Fibroblast of skin of scalp (primary cell): ENCODE results near the gene IFRD1.
A peak's percentile ranks its signal among the peaks of the same experiment; 100 is the strongest.

Experiments
- DNase-seq: peaks from one replicate; pipeline ENCODE4 v3.0.0-alpha.2; 2013

The IFRD1 gene

GRCh38 chr7:112487457-112488263 lies 37.4 kb downstream of the IFRD1 start:
- DNase-seq = no peak

- no peak for DNase-seq
These were observed 37.9 kb downstream of the IFRD1 start for GRCh38 chr7:112488264-112488552.

DNA sequence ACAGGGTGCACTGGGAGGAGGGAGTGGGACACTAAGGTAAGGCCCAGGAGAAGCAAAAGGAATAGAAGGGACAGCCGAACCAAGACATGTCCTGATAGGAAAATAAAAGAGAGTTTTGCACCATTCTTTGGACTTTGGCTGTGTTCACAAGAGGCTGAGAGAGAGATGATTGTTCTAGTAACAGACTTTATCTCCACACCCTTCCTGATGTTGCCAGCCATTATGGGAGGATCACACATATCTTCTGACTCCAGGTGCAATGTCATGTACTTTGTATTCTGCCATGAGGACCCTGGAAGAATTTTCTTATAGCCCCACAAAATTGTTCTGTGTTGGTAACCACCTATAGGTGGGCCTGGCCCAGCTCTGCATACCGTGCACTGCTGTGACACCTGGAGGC lies 41.9 kb downstream of the IFRD1 start:
- DNase-seq = no peak

DNA sequence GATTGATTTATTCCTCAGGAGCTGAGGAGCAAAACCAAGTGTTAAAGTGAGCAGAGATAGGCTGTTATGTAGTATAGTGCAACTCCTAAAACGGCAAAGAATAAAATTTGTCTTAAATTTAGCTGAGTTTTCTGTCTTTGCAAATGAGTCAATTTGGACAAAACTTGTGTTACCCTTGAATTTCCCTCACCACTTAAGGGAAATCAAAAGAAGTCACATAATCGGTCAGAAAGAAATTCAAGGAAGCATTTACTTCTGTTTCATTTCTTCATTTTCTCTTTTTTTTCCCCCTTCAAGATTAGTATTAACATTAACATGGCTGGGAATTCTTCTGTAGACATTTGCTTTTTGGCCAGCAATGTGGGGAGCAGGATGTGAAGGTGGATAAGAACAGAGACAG lies 44.4 kb downstream of the IFRD1 start:
- DNase-seq = no peak

DNA sequence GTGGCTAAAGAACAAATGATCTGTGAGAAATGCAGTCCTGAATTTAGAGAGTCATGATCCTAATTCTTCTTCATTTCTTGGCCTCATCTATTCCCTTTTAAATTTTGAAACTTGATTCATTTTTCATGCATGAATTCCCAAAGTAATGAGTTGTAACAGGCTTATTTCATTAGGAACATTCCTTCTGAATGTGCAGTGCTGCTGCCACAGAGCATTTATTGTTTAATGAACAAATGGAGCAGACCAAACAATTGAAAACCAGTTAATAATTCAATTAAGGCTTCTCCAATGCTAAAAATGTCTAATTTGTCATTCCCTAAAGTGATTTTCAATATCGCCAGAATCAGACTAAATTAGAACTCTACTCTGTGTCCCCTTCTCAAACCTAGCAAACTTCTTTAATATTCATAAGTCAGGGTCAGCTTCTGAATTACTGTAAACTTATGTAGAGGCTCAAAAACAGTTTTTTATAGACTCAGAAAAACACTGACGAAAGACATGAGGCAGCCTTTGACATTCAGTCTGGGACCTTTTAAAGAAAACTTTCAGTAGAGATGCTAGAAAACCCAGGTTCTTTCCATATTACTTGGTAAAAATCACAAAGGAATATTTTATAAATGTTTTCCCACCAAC lies 45.0 kb downstream of the IFRD1 start:
- DNase-seq = no peak

DNA sequence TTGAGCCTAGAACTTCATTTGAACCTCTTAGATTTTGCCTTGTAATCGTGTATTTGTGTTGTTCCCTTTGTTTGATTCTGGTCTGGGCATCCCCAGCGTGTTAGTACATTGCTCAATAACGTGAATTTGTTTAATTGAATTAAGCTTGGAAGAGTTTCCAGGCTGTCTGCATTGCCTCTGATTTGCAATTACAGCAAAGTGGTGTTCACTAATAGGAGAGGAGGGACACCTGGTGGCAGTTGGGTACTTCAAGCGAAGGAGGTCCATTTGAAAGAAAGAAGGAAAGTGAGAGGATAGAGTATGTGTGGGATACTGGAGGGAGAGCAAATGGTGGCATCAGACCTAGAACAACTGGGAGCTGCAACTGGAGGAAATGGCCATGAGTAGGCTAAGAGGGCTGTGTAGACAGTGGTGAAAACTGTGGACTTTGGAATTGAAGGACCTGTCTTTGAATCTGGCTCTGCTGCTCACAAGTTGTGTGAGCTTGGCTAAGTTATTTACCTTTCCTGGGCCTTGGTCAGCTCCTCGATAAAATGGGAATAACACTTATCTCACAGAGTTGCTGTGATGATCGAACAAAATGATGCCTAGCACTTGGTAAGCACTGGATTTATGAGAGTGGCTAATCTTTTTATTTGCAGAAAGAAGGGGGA lies 45.7 kb downstream of the IFRD1 start:
- peak; percentile 74 for DNase-seq

GRCh38 chr7:112497481-112497880 lies 47.2 kb downstream of the IFRD1 start:
- DNase-seq = no peak

DNA sequence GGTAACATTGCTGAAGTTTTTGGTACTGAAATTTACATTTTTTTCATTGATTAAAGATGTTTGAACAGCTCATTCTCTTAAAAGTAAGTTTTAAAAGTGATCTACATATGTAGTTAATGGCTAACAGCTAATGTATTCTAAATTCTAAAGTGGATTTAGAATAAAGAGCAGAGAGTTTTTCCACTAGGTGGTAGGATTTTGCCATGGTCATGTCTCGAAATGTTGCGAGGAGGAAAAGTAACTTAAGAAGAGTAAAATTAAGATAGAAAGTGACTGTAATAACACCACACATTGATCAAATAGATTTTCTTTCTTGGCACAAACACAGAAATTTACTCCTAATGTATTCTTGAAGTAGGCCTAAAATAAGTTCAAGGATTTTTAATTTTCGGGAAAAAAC lies 50.4 kb downstream of the IFRD1 start:
- peak; percentile 15 for DNase-seq

DNA sequence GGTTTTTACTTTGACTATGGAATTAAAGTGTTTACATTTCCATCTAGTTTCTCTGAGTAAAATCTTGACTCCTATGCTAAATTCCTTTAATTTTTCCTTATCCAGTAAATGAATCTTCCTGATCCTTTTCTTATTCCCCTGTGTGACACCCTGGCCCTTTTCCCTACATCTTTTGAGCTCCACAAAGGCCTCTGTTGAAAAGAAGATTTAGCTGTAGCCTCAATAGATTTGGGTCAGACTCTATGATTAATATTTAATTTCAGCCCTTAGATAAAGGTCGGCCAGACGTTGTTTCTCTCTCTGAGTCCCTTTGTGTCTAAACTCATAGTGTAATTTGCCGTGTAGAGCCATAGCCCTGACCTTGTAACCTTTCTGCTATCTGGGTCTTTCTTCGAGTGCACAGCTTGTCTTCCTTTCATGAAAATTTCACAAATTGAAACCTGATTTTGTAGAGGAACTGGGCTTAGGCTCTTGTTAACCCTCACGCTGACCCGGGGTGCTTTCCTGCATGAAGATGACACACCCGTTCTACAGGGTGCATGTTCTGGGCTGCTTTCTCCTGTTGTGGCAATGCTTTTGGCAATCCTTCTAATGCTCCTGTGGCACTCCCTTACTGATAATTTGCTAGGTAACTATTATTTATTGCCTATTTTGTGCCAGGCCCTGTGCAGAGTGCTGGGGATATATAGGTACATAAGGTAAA lies 51.7 kb downstream of the IFRD1 start:
- no peak for DNase-seq

GRCh38 chr7:112502700-112503099 lies 52.4 kb downstream of the IFRD1 start:
- DNase-seq = no peak

DNA sequence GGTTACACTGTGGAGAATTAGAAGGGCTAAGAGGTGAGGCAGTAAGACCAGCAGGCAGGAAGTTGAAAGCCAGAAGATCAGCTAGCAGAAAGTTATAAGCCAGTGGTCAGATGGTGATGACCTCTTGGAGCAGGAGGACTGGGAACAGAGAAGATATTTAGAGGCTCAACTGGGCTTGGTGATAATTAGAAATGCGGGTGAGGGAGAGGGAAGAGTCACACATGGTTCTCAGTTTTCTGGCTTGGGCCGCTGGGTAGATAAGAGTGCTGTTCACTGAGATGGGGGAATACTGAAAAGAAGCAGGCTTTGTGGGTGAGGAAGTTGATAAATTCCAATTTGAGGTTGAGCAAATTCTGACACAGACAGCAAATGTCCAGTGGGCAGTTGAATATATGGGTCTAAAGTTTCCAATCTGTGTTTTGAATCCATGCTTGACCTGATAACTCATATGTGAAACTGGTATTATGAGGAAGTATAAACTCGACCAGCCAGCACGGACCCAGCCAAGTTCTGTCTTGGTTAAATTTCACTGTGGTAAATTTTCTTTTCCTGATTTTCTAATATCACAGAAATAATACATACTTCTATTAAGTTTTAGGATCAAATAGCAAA lies 53.2 kb downstream of the IFRD1 start:
- DNase-seq = no peak

GRCh38 chr7:112504093-112504695 lies 53.9 kb downstream of the IFRD1 start:
- no peak for DNase-seq

DNA sequence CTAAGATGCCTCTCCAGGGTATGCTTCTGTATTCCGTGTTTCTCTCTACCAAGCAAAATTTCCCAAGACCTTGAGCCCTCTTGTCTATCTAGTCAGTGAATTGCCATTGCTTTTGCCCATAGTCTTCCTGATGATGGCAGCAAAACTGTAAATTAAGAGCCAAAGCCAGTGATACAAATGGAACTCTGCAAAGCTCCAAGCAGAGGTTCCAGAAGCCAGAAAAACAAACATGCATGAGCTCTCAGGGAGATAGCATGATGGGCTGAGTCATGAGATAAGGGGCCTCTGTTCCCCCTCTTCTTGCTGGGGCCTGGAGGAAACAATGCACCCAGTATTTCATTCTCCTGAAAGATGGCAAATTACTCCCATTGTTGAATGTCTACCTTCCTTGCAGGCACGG lies 55.2 kb downstream of the IFRD1 start:
- no peak for DNase-seq

GRCh38 chr7:112508404-112508803 lies 58.1 kb downstream of the IFRD1 start:
- no peak for DNase-seq

DNA sequence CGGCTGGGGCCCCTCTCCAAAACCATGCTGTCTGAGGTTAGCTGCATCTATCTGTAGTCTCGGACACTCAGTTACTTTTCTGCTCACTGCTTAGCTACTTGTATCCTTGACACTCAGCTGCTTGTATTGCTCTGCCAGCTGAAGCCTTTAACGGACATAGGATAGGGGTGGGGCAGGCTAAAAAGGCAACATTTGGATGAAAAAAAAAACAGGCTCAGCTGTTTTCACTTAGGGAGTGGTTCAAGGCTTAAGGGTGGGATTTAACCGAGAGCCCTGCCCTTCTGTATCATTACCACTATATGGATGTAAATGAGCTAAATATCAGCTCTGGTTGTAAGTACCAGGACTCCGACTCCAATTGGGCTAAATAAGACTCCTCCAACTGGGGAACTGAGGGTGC lies 59.1 kb downstream of the IFRD1 start:
- no peak for DNase-seq

DNA sequence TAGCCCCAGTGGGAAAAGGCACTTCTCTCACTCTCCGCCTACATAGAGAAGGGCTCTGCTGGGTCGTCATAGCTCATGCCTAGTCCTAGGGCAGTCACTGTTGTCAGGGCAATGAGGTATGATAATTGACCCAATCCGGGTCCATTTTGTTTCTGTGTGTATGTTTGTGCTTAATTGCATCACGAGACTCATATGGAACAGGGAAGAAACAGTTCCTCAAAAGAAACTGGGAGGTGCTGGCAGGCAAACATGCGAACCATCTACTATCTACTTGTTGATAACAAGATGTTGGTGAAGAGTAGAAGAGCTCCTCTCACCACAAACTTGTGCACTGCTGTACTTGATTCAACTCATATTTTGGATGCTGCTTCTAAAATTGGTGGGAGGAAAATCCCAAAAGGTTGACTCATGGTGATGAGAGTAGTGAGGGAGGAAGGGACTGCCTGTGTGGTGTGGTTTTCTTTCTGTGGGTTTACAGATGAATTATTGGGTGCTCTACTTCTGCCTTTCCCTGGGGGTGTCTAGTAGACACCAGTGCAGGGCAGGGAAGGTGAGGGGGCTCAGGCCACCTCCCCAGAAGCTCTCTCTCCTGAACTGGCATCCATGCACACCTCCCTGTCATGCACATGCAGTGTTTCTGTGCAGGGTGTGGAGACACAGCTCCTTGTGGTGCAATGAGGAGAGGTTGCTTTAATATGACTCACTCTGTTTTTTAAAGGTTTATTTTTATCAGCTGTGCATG lies 59.9 kb downstream of the IFRD1 start:
- DNase-seq = peak; percentile 80

GRCh38 chr7:112510743-112511110 lies 60.5 kb downstream of the IFRD1 start:
- no peak for DNase-seq

GRCh38 chr7:112511451-112512202 lies 61.4 kb downstream of the IFRD1 start:
- no peak for DNase-seq

DNA sequence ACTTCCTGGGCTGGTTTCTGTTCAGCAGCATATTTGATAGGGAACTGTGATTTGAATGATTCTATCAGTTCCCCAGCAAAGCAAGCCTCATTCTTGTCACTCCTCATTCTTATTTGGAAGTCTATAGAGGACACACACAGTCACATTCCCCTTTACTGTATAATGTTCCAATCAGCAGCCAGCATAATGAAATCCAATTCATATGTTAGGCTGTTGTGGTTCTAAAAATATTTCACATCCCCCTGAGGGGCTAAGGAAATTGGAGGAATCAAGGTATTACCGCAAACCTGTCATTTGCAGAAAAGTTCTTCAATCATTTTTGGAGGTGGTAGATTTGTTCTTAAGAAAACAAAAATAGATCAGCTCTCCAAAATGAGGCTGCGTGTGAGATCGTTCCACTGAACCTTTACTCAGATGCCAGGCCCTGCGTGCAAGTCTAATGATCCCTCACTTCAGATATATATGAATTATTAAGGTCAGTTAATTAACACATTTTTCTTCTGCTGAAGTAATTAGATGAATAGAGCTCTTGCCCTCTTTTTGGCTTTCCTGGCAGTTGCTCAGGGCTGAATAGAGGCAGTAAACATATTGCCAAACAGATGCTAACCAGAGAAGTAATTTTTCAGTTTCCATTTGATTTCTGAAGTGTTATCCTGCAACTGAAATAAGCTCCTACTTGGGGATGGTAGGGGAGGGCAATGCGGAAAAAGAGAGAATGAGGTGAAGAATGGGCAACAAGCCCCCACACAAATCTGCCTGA lies 62.4 kb downstream of the IFRD1 start:
- no peak for DNase-seq

- no peak for DNase-seq
These were observed 65.7 kb downstream of the IFRD1 start for GRCh38 chr7:112515989-112516388.
